Mesothelial cell of epicardium (in vitro differentiated cells): ENCODE measurements around the gene KIAA0753. TPM values are rescaled to one million over a fixed set of nuclear protein-coding genes. Genes with fewer than 3 reads are reported as not detected.

Experiments
- DNase-seq, 2 experiments: peaks; one replicate each; pipeline ENCODE4 v3.0.0; 2021; ENCODE audit warnings: low spot score in 2 of 2; ENCODE audit not compliant: unreplicated experiment in 2 of 2
- H3K27ac Mint-ChIP-seq: 2 replicates; pipeline ENCODE4 v1.8.0; 2021; ENCODE audit warnings: mixed read lengths
- H3K27me3 Mint-ChIP-seq: 2 replicates; pipeline ENCODE4 v1.8.0; 2021; ENCODE audit warnings: low read depth, mixed read lengths
- H3K36me3 Mint-ChIP-seq: 2 replicates; pipeline ENCODE4 v1.8.0; 2021; ENCODE audit warnings: mixed read lengths
- H3K4me1 Mint-ChIP-seq: 2 replicates; pipeline ENCODE4 v1.8.0; 2021; ENCODE audit warnings: mixed read lengths
- H3K4me3 Mint-ChIP-seq: 2 replicates; pipeline ENCODE4 v1.8.0; 2021; ENCODE audit warnings: mild to moderate bottlenecking, moderate library complexity, mixed read lengths
- H3K9me3 Mint-ChIP-seq: 2 replicates; pipeline ENCODE4 v1.8.0; 2021; ENCODE audit warnings: mixed read lengths
- CTCF ChIP-seq: fragments of 200-600 bp; sonication (generic); IDR thresholded peaks from one replicate; pipeline ENCODE4 v1.5.0; 2021; ENCODE audit warnings: antibody characterized with exemption; ENCODE audit not compliant: unreplicated experiment
- total RNA-seq: library from RNA; stranded (reverse); gene quantifications from 3 replicates; pipeline ENCODE4 v1.2.1, GENCODE V29; 2021

Gene KIAA0753
- total RNA-seq, 1 donor from 2014 or later: 41.1 TPM

- peaks cover 18% of the 10 kb centered on the region for H3K4me1 Mint-ChIP-seq
- H3K27me3 Mint-ChIP-seq: peaks cover 33% of the 10 kb centered on the region
- no peak overlapping the region for H3K4me3 Mint-ChIP-seq
- no peak for DNase-seq
- no peaks in the 10 kb centered on the region for H3K9me3 Mint-ChIP-seq
- H3K27ac Mint-ChIP-seq: no peak overlapping the region
- no peak for TF ChIP-seq CTCF
- no peaks in the 10 kb centered on the region for H3K36me3 Mint-ChIP-seq
Measured at GRCh38 chr17:6549384-6550036, 91.0 kb downstream of the KIAA0753 start.

GRCh38 chr17:6548578-6549330 lies 91.8 kb downstream of the KIAA0753 start:
- Mint-ChIP-seq H3K4me3 (no peak overlapping the region), H3K27me3 (peaks cover 26% of the 10 kb centered on the region), H3K9me3 (no peaks in the 10 kb centered on the region), H3K4me1 (peaks cover 18% of the 10 kb centered on the region), H3K36me3 (no peaks in the 10 kb centered on the region), H3K27ac (no peak overlapping the region)
- no peak for TF ChIP-seq CTCF
- DNase-seq: no peak

- Mint-ChIP-seq H3K36me3 (no peaks in the 10 kb centered on the region), H3K4me1 (peaks cover 15% of the 10 kb centered on the region), H3K9me3 (no peaks in the 10 kb centered on the region), H3K4me3 (no peak overlapping the region), H3K27ac (no peak overlapping the region), H3K27me3 (peaks cover 21% of the 10 kb centered on the region)
- DNase-seq: no peak
- no peak for TF ChIP-seq CTCF
Measured at GRCh38 chr17:6548034-6548433, 92.5 kb downstream of the KIAA0753 start.

GRCh38 chr17:6547336-6547735 lies 93.2 kb downstream of the KIAA0753 start:
- no peaks in the 10 kb centered on the region for H3K36me3 Mint-ChIP-seq
- no peak for DNase-seq
- no peak overlapping the region for H3K27ac Mint-ChIP-seq
- H3K9me3 Mint-ChIP-seq: no peaks in the 10 kb centered on the region
- peaks cover 12% of the 10 kb centered on the region for H3K4me1 Mint-ChIP-seq
- no peak for TF ChIP-seq CTCF
- H3K4me3 Mint-ChIP-seq: no peak overlapping the region
- peaks cover 18% of the 10 kb centered on the region for H3K27me3 Mint-ChIP-seq

GRCh38 chr17:6546069-6546718 lies 94.3 kb downstream of the KIAA0753 start:
- no peak for TF ChIP-seq CTCF
- Mint-ChIP-seq H3K36me3 (no peaks in the 10 kb centered on the region), H3K4me3 (no peak overlapping the region), H3K27me3 (peaks cover 20% of the 10 kb centered on the region), H3K27ac (no peak overlapping the region), H3K9me3 (no peaks in the 10 kb centered on the region), H3K4me1 (peaks cover 4% of the 10 kb centered on the region)
- DNase-seq: no peak
